Hepatocyte (in vitro differentiated cells): ENCODE results near the gene PTPRD. TPM values are rescaled to one million over a fixed set of nuclear protein-coding genes. Genes with fewer than 3 reads are reported as not detected.

Source experiments
- DNase-seq: peaks from one replicate; pipeline ENCODE4 v3.0.0-alpha.2; 2016; ENCODE audit warnings: low spot score
- H2AFZ ChIP-seq: fragments of 200-600 bp; sonication (generic); 2 replicates; pipeline ENCODE4 v1.6.0; 2016; ENCODE audit warnings: antibody characterized with exemption, mild to moderate bottlenecking
- H3K27ac ChIP-seq: fragments of 200-600 bp; sonication (generic); 2 replicates; pipeline ENCODE4 v1.5.1; 2016; ENCODE audit warnings: mild to moderate bottlenecking
- H3K27me3 ChIP-seq: fragments of 200-600 bp; sonication (generic); 2 replicates; pipeline ENCODE4 v1.6.1; 2016
- H3K36me3 ChIP-seq: fragments of 200-600 bp; sonication (generic); replicated peaks from 2 replicates; pipeline ENCODE4 v1.5.1; 2016; ENCODE audit warnings: low read depth; ENCODE audit not compliant: insufficient read depth
- H3K4me1 ChIP-seq: fragments of 200-600 bp; sonication (generic); 2 replicates; pipeline ENCODE4 v1.5.1; 2016; ENCODE audit warnings: mild to moderate bottlenecking, moderate library complexity; ENCODE audit not compliant: insufficient read depth
- H3K4me2 ChIP-seq: fragments of 200-600 bp; sonication (generic); 2 replicates; pipeline ENCODE4 v1.6.0; 2016
- H3K4me3 ChIP-seq: fragments of 200-600 bp; sonication (generic); 2 replicates; pipeline ENCODE4 v1.5.1; 2016; ENCODE audit warnings: mild to moderate bottlenecking
- H3K79me2 ChIP-seq: fragments of 200-600 bp; sonication (generic); 2 replicates; pipeline ENCODE4 v1.6.0; 2017; ENCODE audit warnings: mild to moderate bottlenecking
- H3K9me2 ChIP-seq: fragments of 200-600 bp; sonication (generic); replicated peaks from 2 replicates; pipeline ENCODE4 v1.6.0; 2017; ENCODE audit warnings: mild to moderate bottlenecking; ENCODE audit not compliant: insufficient read depth
- H3K9me3 ChIP-seq: fragments of 200-600 bp; sonication (generic); 2 replicates; pipeline ENCODE4 v1.5.1; 2016; ENCODE audit warnings: low read depth, mild to moderate bottlenecking
- H4K20me1 ChIP-seq: fragments of 200-600 bp; sonication (generic); 2 replicates; pipeline ENCODE4 v1.6.0; 2016; ENCODE audit warnings: mild to moderate bottlenecking; ENCODE audit not compliant: insufficient read depth, poor library complexity, severe bottlenecking
- CTCF ChIP-seq: fragments of 200-600 bp; sonication (generic); IDR thresholded peaks from 2 replicates; pipeline ENCODE4 v1.5.1; 2016; ENCODE audit warnings: antibody characterized with exemption, mild to moderate bottlenecking; ENCODE audit not compliant: poor library complexity
- EZH2 ChIP-seq: fragments of 200-600 bp; sonication (generic); IDR thresholded peaks from 2 replicates; pipeline ENCODE4 v1.6.1; 2016; ENCODE audit warnings: antibody characterized with exemption, mild to moderate bottlenecking, borderline replicate concordance
- EZH2phosphoT487 ChIP-seq: fragments of 200-600 bp; sonication (generic); IDR thresholded peaks from one replicate; pipeline ENCODE4 v1.6.1; 2018; ENCODE audit warnings: antibody characterized with exemption, mild to moderate bottlenecking, low read depth, moderate library complexity; ENCODE audit not compliant: unreplicated experiment, severe bottlenecking
- WGBS: methylation state at CpG from one replicate; pipeline ENCODE4 v1.1.6; 2016; ENCODE audit warnings: low lambda C conversion rate; ENCODE audit errors: missing lambda C conversion rate; 5-methylcytosine and 5-hydroxymethylcytosine counted together
- polyA plus RNA-seq: library from polyadenylated mRNA; unstranded; fragments of >200 nt; fragmentation: Nextera tagmentation; extraction: Ambion mirVana; gene quantifications from 2 replicates; pipeline ENCODE4 v1.2.1, GENCODE V29; 2016
- total RNA-seq: library from RNA; depleted of rRNA; stranded (reverse); fragments of >200 nt; gene quantifications from 2 replicates; pipeline ENCODE4 v1.2.3, GENCODE V29; 2014

PTPRD gene
- total and polyA plus RNA-seq, 2 experiments from 2014 or later, result 6.5 to 77.6 TPM

GRCh38 chr9:8390571-8390970, 2222.2 kb downstream of the PTPRD start:
- no peak for TF ChIP-seq EZH2
- TF ChIP-seq CTCF, result no peak
- TF ChIP-seq EZH2phosphoT487, result no peak
- no peak overlapping the region for H3K4me3 ChIP-seq
- no peak for DNase-seq
- H2AFZ ChIP-seq, result no peak overlapping the region
- H3K36me3 ChIP-seq, result no peaks in the 10 kb centered on the region
- no peaks in the 10 kb centered on the region for H3K27me3 ChIP-seq
- no peaks in the 10 kb centered on the region for H4K20me1 ChIP-seq
- no peak overlapping the region for H3K27ac ChIP-seq
- H3K4me2 ChIP-seq, result no peak overlapping the region
- no peaks in the 10 kb centered on the region for H3K9me2 ChIP-seq
- H3K9me3 ChIP-seq, result no peaks in the 10 kb centered on the region
- H3K79me2 ChIP-seq, result no peaks in the 10 kb centered on the region
- no peaks in the 10 kb centered on the region for H3K4me1 ChIP-seq

DNA sequence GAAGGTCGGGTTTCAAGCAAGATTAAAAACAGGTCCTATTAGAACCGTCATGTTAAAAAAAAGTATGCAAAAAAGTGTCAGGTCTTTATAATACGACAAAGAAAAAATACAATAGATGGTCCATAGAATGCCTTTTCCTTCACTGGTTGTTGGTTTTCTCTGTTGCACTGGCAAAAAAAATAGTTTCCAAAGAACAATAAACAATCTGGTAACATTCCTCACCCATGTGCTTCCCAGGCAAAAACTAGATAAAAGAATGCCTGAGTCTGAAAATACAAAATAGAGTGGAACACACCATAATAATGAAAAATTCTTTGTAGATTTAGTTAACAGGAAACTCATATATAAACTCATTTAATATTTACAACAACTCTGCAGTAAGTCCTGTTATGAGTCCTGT, 2223.3 kb downstream of the PTPRD start:
- no peak for DNase-seq
- no peaks in the 10 kb centered on the region for H3K9me2 ChIP-seq
- H3K79me2 ChIP-seq, result no peaks in the 10 kb centered on the region
- no peak overlapping the region for H3K4me2 ChIP-seq
- 90% methylated on average over 3 of the region's 3 CpGs for WGBS
- TF ChIP-seq EZH2phosphoT487 (no peak), CTCF (no peak), EZH2 (no peak)
- H3K4me3 ChIP-seq, result no peak overlapping the region
- H3K27ac ChIP-seq, result no peak overlapping the region
- no peaks in the 10 kb centered on the region for H4K20me1 ChIP-seq
- H2AFZ ChIP-seq, result no peak overlapping the region
- H3K27me3 ChIP-seq, result no peaks in the 10 kb centered on the region
- no peaks in the 10 kb centered on the region for H3K4me1 ChIP-seq
- no peaks in the 10 kb centered on the region for H3K9me3 ChIP-seq
- no peaks in the 10 kb centered on the region for H3K36me3 ChIP-seq

- no peaks in the 10 kb centered on the region for H3K4me1 ChIP-seq
- no peaks in the 10 kb centered on the region for H3K9me3 ChIP-seq
- H3K27me3 ChIP-seq, result no peaks in the 10 kb centered on the region
- TF ChIP-seq EZH2phosphoT487 (no peak), EZH2 (no peak)
- H3K9me2 ChIP-seq, result no peaks in the 10 kb centered on the region
- DNase-seq, result no peak
- no peak overlapping the region for H3K4me2 ChIP-seq
- H3K79me2 ChIP-seq, result no peaks in the 10 kb centered on the region
- no peaks in the 10 kb centered on the region for H4K20me1 ChIP-seq
- no peak overlapping the region for H3K4me3 ChIP-seq
- no peak overlapping the region for H3K27ac ChIP-seq
- 62% methylated on average over 1 of the region's 1 CpG for WGBS
- no peaks in the 10 kb centered on the region for H3K36me3 ChIP-seq
- H2AFZ ChIP-seq, result no peak overlapping the region
Measured at GRCh38 chr9:8388132-8388531, 2224.7 kb downstream of the PTPRD start.

- TF ChIP-seq EZH2phosphoT487, result no peak
- no peak for TF ChIP-seq CTCF
Measured at GRCh38 chr9:8384091-8384490, 2228.7 kb downstream of the PTPRD start.

More at GRCh38 chr9:8384091-8384490, 2228.7 kb downstream of the PTPRD start:
- H4K20me1 ChIP-seq, result no peaks in the 10 kb centered on the region
- H3K36me3 ChIP-seq, result no peaks in the 10 kb centered on the region
- no peak overlapping the region for H3K4me2 ChIP-seq
- H2AFZ ChIP-seq, result no peak overlapping the region
- H3K27ac ChIP-seq, result no peak overlapping the region
- no peaks in the 10 kb centered on the region for H3K27me3 ChIP-seq
- WGBS, result 77% methylated on average over 3 of the region's 3 CpGs
- peaks cover 4% of the 10 kb centered on the region for H3K4me1 ChIP-seq
- no peaks in the 10 kb centered on the region for H3K9me3 ChIP-seq
- no peak for DNase-seq
- no peak overlapping the region for H3K4me3 ChIP-seq
- no peaks in the 10 kb centered on the region for H3K9me2 ChIP-seq
- no peaks in the 10 kb centered on the region for H3K79me2 ChIP-seq
